GM06990 (cell line): ENCODE measurements around the gene DCD.

ENCODE experiments used
- DNase-seq: peaks from one replicate; pipeline ENCODE4 v3.0.0-alpha.2; 2011; ENCODE audit not compliant: insufficient read length; ENCODE audit errors: extremely low read depth
- H3K27me3 ChIP-seq: replicated peaks from 2 replicates; pipeline ENCODE4 v1.6.0; 2011; ENCODE audit warnings: low read length; ENCODE audit not compliant: control insufficient read depth, insufficient read depth
- H3K36me3 ChIP-seq: 2 replicates; pipeline ENCODE4 v1.5.1; 2011; ENCODE audit warnings: low read length; ENCODE audit not compliant: control insufficient read depth, insufficient read depth
- H3K4me3 ChIP-seq: replicated peaks from 2 replicates; pipeline ENCODE4 v1.5.1; 2011; ENCODE audit warnings: low read depth, mild to moderate bottlenecking, control low read depth, low read length
- CTCF ChIP-seq: IDR thresholded peaks from 2 replicates; pipeline ENCODE4 v1.5.1; 2011; ENCODE audit warnings: low read length, control low read depth, mild to moderate bottlenecking, inconsistent platforms; ENCODE audit not compliant: insufficient read depth, poor library complexity, severe bottlenecking

Gene DCD

DNA sequence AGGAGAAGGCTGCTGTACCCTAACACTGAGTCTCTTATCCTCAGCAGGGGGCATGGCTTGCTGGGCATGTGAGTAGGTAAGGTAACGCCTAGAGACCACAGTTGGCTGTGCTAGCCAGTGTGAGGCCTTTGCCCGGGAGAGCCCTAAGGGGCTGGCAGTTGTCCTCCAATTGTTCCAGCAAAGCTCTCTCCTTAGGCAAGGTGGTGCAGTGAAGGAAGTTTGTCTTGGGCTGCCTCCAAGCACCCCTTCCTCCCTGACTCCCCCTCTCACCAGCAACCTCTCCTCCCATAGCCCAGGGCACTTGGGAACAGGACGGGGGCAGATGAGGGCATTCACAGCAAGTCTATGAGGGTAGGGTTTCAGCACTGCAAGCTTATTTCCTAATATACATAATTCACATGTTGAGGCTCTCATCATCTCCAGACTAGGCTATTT is 36.4 kb downstream of the DCD start:
- DNase-seq = no peak
- no peaks in the 10 kb centered on the region for H3K36me3 ChIP-seq
- no peak overlapping the region for H3K4me3 ChIP-seq
- H3K27me3 ChIP-seq = peaks cover 3% of the 10 kb centered on the region
- TF ChIP-seq CTCF = no peak

- Histone ChIP-seq H3K4me3 (no peak overlapping the region), H3K36me3 (no peaks in the 10 kb centered on the region)
- TF ChIP-seq CTCF = no peak
Observed at GRCh38 chr12:54608769-54609168, 39.4 kb downstream of the DCD start.

DNA sequence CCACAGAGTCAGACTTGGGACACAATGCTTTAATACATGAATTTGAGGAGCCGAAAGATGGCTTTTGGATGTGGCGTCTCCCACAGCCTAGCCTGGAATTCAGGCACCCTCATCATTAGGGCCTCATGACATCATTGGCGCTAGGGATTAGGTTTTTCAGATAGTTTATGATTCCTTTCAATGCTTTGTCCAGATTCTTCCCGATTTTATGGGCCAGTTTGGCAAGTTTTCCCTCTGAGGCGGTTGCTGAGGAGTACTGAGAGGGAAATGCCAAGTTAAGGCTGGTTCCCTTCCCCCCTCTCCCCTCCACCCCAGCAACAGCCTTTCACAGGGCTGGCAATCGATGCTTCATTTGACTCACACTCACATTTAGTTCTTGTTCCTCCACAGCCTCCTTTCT is 40.0 kb downstream of the DCD start:
- H3K4me3 ChIP-seq = no peak overlapping the region
- TF ChIP-seq CTCF = no peak
- DNase-seq = no peak
- H3K36me3 ChIP-seq = no peaks in the 10 kb centered on the region
- peaks cover 4% of the 10 kb centered on the region for H3K27me3 ChIP-seq

More at GRCh38 chr12:54608769-54609168, 39.4 kb downstream of the DCD start:
- DNase-seq = no peak
- H3K27me3 ChIP-seq = peaks cover 4% of the 10 kb centered on the region

DNA sequence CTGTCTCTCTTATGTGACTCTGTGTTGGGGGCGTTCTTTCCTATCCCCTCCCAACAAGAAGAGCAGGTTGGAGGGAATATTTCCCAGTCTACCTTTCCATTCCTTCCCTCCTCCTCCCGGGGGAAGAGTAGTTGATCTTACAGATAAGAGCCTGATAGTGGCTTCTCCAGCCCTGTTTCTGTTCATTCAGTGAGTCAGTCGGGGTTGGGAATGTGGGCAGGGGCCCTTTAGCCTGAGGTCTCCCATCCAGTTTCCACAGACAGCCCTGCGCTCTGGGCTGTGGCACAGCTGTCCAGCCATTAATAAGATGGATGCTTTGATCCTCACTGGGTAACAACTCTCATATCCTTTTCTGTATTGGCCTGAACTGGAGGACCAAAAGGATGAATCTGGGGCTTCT is 41.6 kb downstream of the DCD start:
- DNase-seq = no peak
- no peaks in the 10 kb centered on the region for H3K36me3 ChIP-seq
- no peak overlapping the region for H3K4me3 ChIP-seq
- TF ChIP-seq CTCF = no peak
- H3K27me3 ChIP-seq = peaks cover 4% of the 10 kb centered on the region

- Histone ChIP-seq H3K27me3 (peaks cover 1% of the 10 kb centered on the region; the same call in 1 of the 2 replicates), H3K4me3 (no peak overlapping the region), H3K36me3 (no peaks in the 10 kb centered on the region)
- no peak for TF ChIP-seq CTCF
- DNase-seq = no peak
Observed at GRCh38 chr12:54605138-54605970, 42.8 kb downstream of the DCD start.
